Keratinocyte (primary cell): Measurements from ENCODE around the gene DPYSL4. TPM values are rescaled to one million over a fixed set of nuclear protein-coding genes. Genes with fewer than 3 reads are reported as not detected.
"Not testable (repeated sequence)": the region's sequence is repeated elsewhere in the genome, so short reads cannot be mapped to it uniquely, and the experiment has no call there.

Source experiments
- DNase-seq: peaks from one replicate; pipeline ENCODE4 v3.0.0-alpha.2; 2011; ENCODE audit warnings: low read depth, missing footprints, low spot score
- FAIRE-seq: peaks from 2 replicates; lab custom pipeline; 2011; peaks lifted over from hg19 to GRCh38; lab: Jason Lieb, UNC
- H2AFZ ChIP-seq: 2 replicates; pipeline ENCODE4 v1.6.0; 2012; ENCODE audit warnings: low read length, control low read depth, inconsistent platforms; ENCODE audit not compliant: control insufficient read depth
- H3K27ac ChIP-seq: 2 replicates; pipeline ENCODE4 v1.5.1; 2011; ENCODE audit warnings: low read length; ENCODE audit not compliant: control insufficient read depth, insufficient read depth
- H3K27me3 ChIP-seq: 3 replicates; pipeline ENCODE4 v1.6.0; 2011; ENCODE audit warnings: low read length; ENCODE audit not compliant: control insufficient read depth, insufficient read depth; ENCODE audit errors: extremely low read depth
- H3K36me3 ChIP-seq, 2 experiments: 2 replicates in 1 of 2; 3 replicates in 1 of 2; pipeline ENCODE4 v1.5.1; 2011; ENCODE audit warnings: low read length in 2 of 2, mild to moderate bottlenecking in 1 of 2; ENCODE audit not compliant: control insufficient read depth in 2 of 2, insufficient read depth in 2 of 2; ENCODE audit errors: extremely low read depth in 1 of 2
- H3K4me1 ChIP-seq: 3 replicates; pipeline ENCODE4 v1.5.1; 2011; ENCODE audit warnings: low read length; ENCODE audit not compliant: control insufficient read depth, insufficient read depth; ENCODE audit errors: extremely low read depth
- H3K4me2 ChIP-seq: 3 replicates; pipeline ENCODE4 v1.6.0; 2011; ENCODE audit warnings: low read depth, low read length; ENCODE audit not compliant: control insufficient read depth, insufficient read depth; ENCODE audit errors: extremely low read depth
- H3K4me3 ChIP-seq, 3 experiments: fragments of 200-600 bp in 1 of 3; sonication (generic) in 1 of 3; 2 replicates in 2 of 3; 3 replicates in 1 of 3; pipeline ENCODE4 v1.5.1; 2011 to 2016; ENCODE audit warnings: low read length in 3 of 3, mild to moderate bottlenecking in 3 of 3, control low read depth in 2 of 3, inconsistent platforms in 1 of 3, low read depth in 1 of 3, mixed read lengths in 1 of 3, mixed run types in 1 of 3, moderate library complexity in 1 of 3; ENCODE audit not compliant: control insufficient read depth in 2 of 3, insufficient read depth in 2 of 3; ENCODE audit errors: extremely low read depth in 1 of 3
- H3K79me2 ChIP-seq: 2 replicates; pipeline ENCODE4 v1.6.0; 2012; ENCODE audit warnings: low read length; ENCODE audit not compliant: control insufficient read depth, insufficient read depth
- H3K9ac ChIP-seq: 3 replicates; pipeline ENCODE4 v1.6.0; 2011; ENCODE audit warnings: low read length; ENCODE audit not compliant: control insufficient read depth, insufficient read depth; ENCODE audit errors: extremely low read depth
- H3K9me1 ChIP-seq: 3 replicates; pipeline ENCODE4 v1.6.0; 2011; ENCODE audit warnings: low read length; ENCODE audit not compliant: control insufficient read depth, insufficient read depth; ENCODE audit errors: extremely low read depth
- H3K9me3 ChIP-seq: 2 replicates; pipeline ENCODE4 v1.5.1; 2012; ENCODE audit warnings: low read depth, low read length; ENCODE audit not compliant: control insufficient read depth
- H4K20me1 ChIP-seq: 3 replicates; pipeline ENCODE4 v1.6.0; 2011; ENCODE audit warnings: low read length; ENCODE audit not compliant: control insufficient read depth, insufficient read depth; ENCODE audit errors: extremely low read depth
- EZH2 ChIP-seq: IDR thresholded peaks from one replicate; pipeline ENCODE4 v1.6.1; 2012; ENCODE audit warnings: inconsistent platforms, mild to moderate bottlenecking, low read length, moderate library complexity
- dilution Hi-C: fragments of 300-500 bp; cut with MboI; formaldehyde crosslinking; loops from one replicate; pipeline ENCODE4 v1.7.0; 2020; ENCODE audit warnings: low sequenced_read_pairs; ENCODE audit not compliant: extremely low pct_ligation_motif_present
- polyA plus RNA-seq, 5 experiments: library from polyadenylated mRNA; depleted of rRNA in 3 of 5; stranded (reverse) in 3 of 5; stranded (forward) in 1 of 5; unstranded in 1 of 5; fragments of >200 nt; gene quantifications; 1 replicate in 1 of 5; 2 replicates in 3 of 5; 3 replicates in 1 of 5; pipeline versions ENCODE4 v1.2.1 to v1.2.3, GENCODE V29; 2011 to 2012; ENCODE audit warnings: missing spikeins in 2 of 5, low read depth in 1 of 5, low replicate concordance in 1 of 5
- TF ChIP-seq, protein P1 (sequence below), 3 experiments: IDR thresholded peaks in 1 of 3; conservative IDR thresholded peaks in 1 of 3; optimal IDR thresholded peaks in 1 of 3; 2 replicates in 2 of 3; 3 replicates in 1 of 3; pipeline versions ENCODE3 to v1.5.1; 2011; ENCODE audit warnings: low read length in 3 of 3, mild to moderate bottlenecking in 3 of 3, moderate library complexity in 2 of 3, control low read depth in 1 of 3, inconsistent platforms in 1 of 3; ENCODE audit not compliant: insufficient read depth in 2 of 3; ENCODE audit errors: extremely low read depth in 1 of 3

Gene DPYSL4
- polyA plus RNA-seq, 1 donor (not counting 4 experiments of a cell fraction or from before 2014, with no cell fraction given), result 7.4 TPM

GRCh38 chr10:132213917-132214316 lies 27.2 kb downstream of the DPYSL4 start:
- no peak overlapping the region for H2AFZ ChIP-seq
- DNase-seq (no peak), FAIRE-seq (no peak)
- no peaks in the 10 kb centered on the region for H3K4me1 ChIP-seq
- no peak overlapping the region for H3K9ac ChIP-seq
- dilution Hi-C loops, result no loop called here
- H3K9me3 ChIP-seq, result peaks cover 2% of the 10 kb centered on the region
- no peak for TF ChIP-seq EZH2
- TF ChIP-seq, protein P1, sequence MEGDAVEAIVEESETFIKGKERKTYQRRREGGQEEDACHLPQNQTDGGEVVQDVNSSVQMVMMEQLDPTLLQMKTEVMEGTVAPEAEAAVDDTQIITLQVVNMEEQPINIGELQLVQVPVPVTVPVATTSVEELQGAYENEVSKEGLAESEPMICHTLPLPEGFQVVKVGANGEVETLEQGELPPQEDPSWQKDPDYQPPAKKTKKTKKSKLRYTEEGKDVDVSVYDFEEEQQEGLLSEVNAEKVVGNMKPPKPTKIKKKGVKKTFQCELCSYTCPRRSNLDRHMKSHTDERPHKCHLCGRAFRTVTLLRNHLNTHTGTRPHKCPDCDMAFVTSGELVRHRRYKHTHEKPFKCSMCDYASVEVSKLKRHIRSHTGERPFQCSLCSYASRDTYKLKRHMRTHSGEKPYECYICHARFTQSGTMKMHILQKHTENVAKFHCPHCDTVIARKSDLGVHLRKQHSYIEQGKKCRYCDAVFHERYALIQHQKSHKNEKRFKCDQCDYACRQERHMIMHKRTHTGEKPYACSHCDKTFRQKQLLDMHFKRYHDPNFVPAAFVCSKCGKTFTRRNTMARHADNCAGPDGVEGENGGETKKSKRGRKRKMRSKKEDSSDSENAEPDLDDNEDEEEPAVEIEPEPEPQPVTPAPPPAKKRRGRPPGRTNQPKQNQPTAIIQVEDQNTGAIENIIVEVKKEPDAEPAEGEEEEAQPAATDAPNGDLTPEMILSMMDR (optimal IDR thresholded peaks at IDR 0.05 in 1 of 3, IDR thresholded peaks at IDR 0.05 in 1 of 3, conservative IDR thresholded peaks at IDR 0.05 in 1 of 3; ENCODE audit: extremely low read depth in 1 of 3, insufficient read depth in 2 of 3, low read length in 3 of 3), result no peak
- no peak overlapping the region for H3K4me3 ChIP-seq
- H3K27ac ChIP-seq, result no peak overlapping the region
- H4K20me1 ChIP-seq, result no peaks in the 10 kb centered on the region
- H3K27me3 ChIP-seq, result no peaks in the 10 kb centered on the region
- no peak overlapping the region for H3K4me2 ChIP-seq
- no peaks in the 10 kb centered on the region for H3K36me3 ChIP-seq
- H3K79me2 ChIP-seq, result no peaks in the 10 kb centered on the region
- H3K9me1 ChIP-seq, result no peaks in the 10 kb centered on the region

GRCh38 chr10:132216441-132216840 lies 29.7 kb downstream of the DPYSL4 start:
- H3K27ac ChIP-seq, H3K79me2 ChIP-seq, H3K4me1 ChIP-seq, H3K9me3 ChIP-seq, H3K9ac ChIP-seq, DNase-seq, H2AFZ ChIP-seq, FAIRE-seq, H3K36me3 ChIP-seq, dilution Hi-C loops, H4K20me1 ChIP-seq, H3K9me1 ChIP-seq, H3K4me3 ChIP-seq, H3K4me2 ChIP-seq, H3K27me3 ChIP-seq: not testable (repeated sequence)

DNA sequence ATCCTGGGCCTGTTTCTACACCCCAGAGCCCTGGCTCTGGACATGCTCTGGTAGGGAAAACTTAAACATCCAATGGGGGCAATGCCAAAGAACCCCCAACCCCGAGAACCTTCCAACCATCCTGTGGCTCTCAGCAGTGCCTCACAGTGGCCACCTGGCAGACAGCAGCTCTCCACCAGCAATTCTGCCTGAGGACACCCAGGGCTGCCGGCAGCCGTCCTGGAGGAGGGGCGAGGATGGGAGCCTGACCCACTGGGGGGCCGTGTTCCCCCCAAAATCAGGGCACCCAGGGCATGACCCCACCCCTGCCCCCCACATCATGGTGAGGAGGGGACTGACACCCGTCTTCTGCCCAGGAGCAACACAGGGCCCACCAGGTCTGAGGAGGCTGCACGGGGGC lies 32.7 kb downstream of the DPYSL4 start:
- no peak overlapping the region for H2AFZ ChIP-seq
- DNase-seq (no peak), FAIRE-seq (no peak)
- H3K9me1 ChIP-seq, result no peaks in the 10 kb centered on the region
- no peaks in the 10 kb centered on the region for H3K36me3 ChIP-seq
- H3K79me2 ChIP-seq, result no peaks in the 10 kb centered on the region
- H3K27ac ChIP-seq, result no peak overlapping the region
- dilution Hi-C loops, result no loop called here
- H3K4me1 ChIP-seq, result no peaks in the 10 kb centered on the region
- H3K4me2 ChIP-seq, result no peak overlapping the region
- no peaks in the 10 kb centered on the region for H3K27me3 ChIP-seq
- H3K9ac ChIP-seq, result no peak overlapping the region
- peaks cover 2% of the 10 kb centered on the region for H3K9me3 ChIP-seq
- TF ChIP-seq, protein P1 (optimal IDR thresholded peaks at IDR 0.05 in 1 of 3, IDR thresholded peaks at IDR 0.05 in 1 of 3, conservative IDR thresholded peaks at IDR 0.05 in 1 of 3; ENCODE audit: extremely low read depth in 1 of 3, insufficient read depth in 2 of 3, low read length in 3 of 3), result peak in 1 of 3 experiments; percentile 32
- no peak for TF ChIP-seq EZH2
- no peaks in the 10 kb centered on the region for H4K20me1 ChIP-seq
- H3K4me3 ChIP-seq, result no peak overlapping the region
